A549 (cell line): ENCODE results near the gene FANCC. TPM values are rescaled to one million over a fixed set of nuclear protein-coding genes. Genes with fewer than 3 reads are reported as not detected.

Source experiments
- ATAC-seq, 2 experiments: fragments of 200-7000 bp in 1 of 2; fragments of >200 bp in 1 of 2; cut with Nextera tagmentation in 1 of 2; cut with Tn5 transposase in 1 of 2; 3 replicates each; pipeline versions ENCODE4 v1.8.0 to v1.9.1; 2018 to 2020; ENCODE audit warnings: mild to moderate bottlenecking in 1 of 2, moderate library complexity in 1 of 2
- CTCF ChIA-PET: fragments of 300-600 bp; sonication (Branson Sonifier 250); formaldehyde crosslinking; extraction: SDS; loops from one replicate; lab custom pipeline; 2021; ENCODE audit warnings: antibody characterized with exemption, inconsistent platforms; lab: Yijun Ruan, JAX
- POLR2A ChIA-PET: fragments of 350-600 bp; formaldehyde crosslinking; extraction: SDS; loops from one replicate; lab custom pipeline; 2021; ENCODE audit warnings: antibody characterized with exemption, inconsistent platforms; lab: Yijun Ruan, JAX
- DNase-seq, 2 experiments: peaks; one replicate each; pipeline versions ENCODE4 v3.0.0 to v3.0.0-alpha.2; 2011 to 2016; ENCODE audit warnings: low read depth in 1 of 2, low spot score in 1 of 2
- FAIRE-seq: peaks from 2 replicates; lab custom pipeline; 2011; peaks lifted over from hg19 to GRCh38; lab: Jason Lieb, UNC
- H3K27ac ChIP-seq, 2 experiments: fragments of >200 bp; sonication (Bioruptor Twin); formaldehyde crosslinking; 3 replicates each; pipeline ENCODE4 v1.5.1; 2016 to 2017
- H3K4me1 ChIP-seq: fragments of >200 bp; sonication (Bioruptor Twin); formaldehyde crosslinking; 3 replicates; pipeline ENCODE4 v1.6.1; 2016
- H3K4me2 ChIP-seq: fragments of >200 bp; sonication (Bioruptor Twin); formaldehyde crosslinking; 3 replicates; pipeline ENCODE4 v1.6.1; 2016
- H3K4me3 ChIP-seq: fragments of >200 bp; sonication (Bioruptor Twin); formaldehyde crosslinking; 3 replicates; pipeline ENCODE4 v1.5.1; 2016
- H3K9me3 ChIP-seq: fragments of >200 bp; sonication (Bioruptor Twin); formaldehyde crosslinking; 3 replicates; pipeline ENCODE4 v1.6.1; 2016
- BHLHE40 ChIP-seq: IDR thresholded peaks from 2 replicates; pipeline ENCODE4 v1.6.1; 2012; ENCODE audit warnings: low read depth, low read length, inconsistent platforms
- CBX2 ChIP-seq: fragments of 200-600 bp; sonication (generic); IDR thresholded peaks from 2 replicates; pipeline ENCODE4 v1.6.1; 2016; ENCODE audit warnings: low read depth, mild to moderate bottlenecking, borderline replicate concordance
- CEBPB ChIP-seq, 2 experiments: fragments of >200 bp in 1 of 2; sonication (Bioruptor Twin) in 1 of 2; formaldehyde crosslinking in 1 of 2; IDR thresholded peaks; 2 replicates each; pipeline ENCODE4 v1.6.1; 2012 to 2016
- CHD2 ChIP-seq: fragments of 150-350 bp; IDR thresholded peaks from 2 replicates; pipeline ENCODE4 v1.6.1; 2014; ENCODE audit warnings: low read length; ENCODE audit not compliant: partially characterized antibody
- CHD4 ChIP-seq: fragments of 200-600 bp; sonication (generic); IDR thresholded peaks from 2 replicates; pipeline ENCODE4 v1.6.1; 2016; ENCODE audit warnings: antibody characterized with exemption, mild to moderate bottlenecking, borderline replicate concordance
- EP300 ChIP-seq, 2 experiments: fragments of >200 bp; sonication (Bioruptor Twin); formaldehyde crosslinking; IDR thresholded peaks; 2 replicates in 1 of 2; 3 replicates in 1 of 2; pipeline ENCODE4 v1.6.1; 2016 to 2017
- GATA3 ChIP-seq: IDR thresholded peaks from 2 replicates; pipeline ENCODE4 v1.6.1; 2012; ENCODE audit warnings: borderline replicate concordance
- HES2 ChIP-seq: fragments of >200 bp; sonication (Bioruptor Twin); formaldehyde crosslinking; IDR thresholded peaks from 2 replicates; pipeline ENCODE4 v1.6.1; 2016
- HOXB13 ChIP-seq: fragments of 250-450 bp; sonication (Bioruptor Pico); IDR thresholded peaks from 2 replicates; pipeline ENCODE4 v1.5.0; 2020; ENCODE audit warnings: low read depth, mild to moderate bottlenecking, moderate library complexity
- HOXB5 ChIP-seq: fragments of 250-450 bp; sonication (Bioruptor Pico); IDR thresholded peaks from 2 replicates; pipeline ENCODE4 v1.5.0; 2020; ENCODE audit warnings: mild to moderate bottlenecking, moderate library complexity
- KDM1A ChIP-seq: fragments of 200-600 bp; sonication (generic); IDR thresholded peaks from 2 replicates; pipeline ENCODE4 v1.6.1; 2016; ENCODE audit warnings: low read depth, mild to moderate bottlenecking
- MAZ ChIP-seq: fragments of 150-350 bp; IDR thresholded peaks from 2 replicates; pipeline ENCODE4 v1.6.1; 2014; ENCODE audit warnings: antibody characterized with exemption, low read depth, low read length, borderline replicate concordance
- NFE2L2 ChIP-seq: fragments of 150-350 bp; conservative IDR thresholded peaks from 2 replicates; pipeline ENCODE4 v1.6.1; 2014; ENCODE audit warnings: low read length
- NR3C1 ChIP-seq: fragments of >200 bp; sonication (Bioruptor Twin); formaldehyde crosslinking; IDR thresholded peaks from 3 replicates; pipeline ENCODE4 v1.6.1; 2017
- PBX3 ChIP-seq: IDR thresholded peaks from 2 replicates; pipeline ENCODE4 v1.6.1; 2012
- PHF8 ChIP-seq: fragments of 200-600 bp; sonication (generic); IDR thresholded peaks from 2 replicates; pipeline ENCODE4 v1.6.1; 2016; ENCODE audit warnings: low read depth, mild to moderate bottlenecking, antibody characterized with exemption, moderate library complexity, borderline replicate concordance
- RAD21 ChIP-seq, 2 experiments: fragments of >200 bp in 1 of 2; sonication (Bioruptor Twin) in 1 of 2; formaldehyde crosslinking in 1 of 2; IDR thresholded peaks in 1 of 2; conservative IDR thresholded peaks in 1 of 2; 2 replicates in 1 of 2; 3 replicates in 1 of 2; pipeline ENCODE4 v1.6.1; 2012 to 2018; ENCODE audit warnings: inconsistent platforms in 1 of 2
- RARB ChIP-seq: fragments of 250-450 bp; sonication (Bioruptor Pico); IDR thresholded peaks from 2 replicates; pipeline ENCODE4 v1.8.0; 2021; ENCODE audit warnings: mild to moderate bottlenecking, moderate library complexity
- RCOR1 ChIP-seq: fragments of 150-350 bp; IDR thresholded peaks from 2 replicates; pipeline ENCODE4 v1.6.1; 2014; ENCODE audit warnings: antibody characterized with exemption, low read length, low read depth
- RFX5 ChIP-seq: fragments of 450-650 bp; IDR thresholded peaks from 2 replicates; pipeline ENCODE4 v1.7.1; 2014; ENCODE audit warnings: antibody characterized with exemption, mild to moderate bottlenecking, moderate library complexity
- SMC3 ChIP-seq: fragments of >200 bp; sonication (Bioruptor Twin); formaldehyde crosslinking; IDR thresholded peaks from 3 replicates; pipeline ENCODE4 v1.6.1; 2018; ENCODE audit warnings: inconsistent platforms
- SREBF2 ChIP-seq: fragments of 450-650 bp; IDR thresholded peaks from 2 replicates; pipeline ENCODE4 v1.6.1; 2014; ENCODE audit warnings: mild to moderate bottlenecking, moderate library complexity
- ZNF302 ChIP-seq: fragments of 250-450 bp; sonication (Bioruptor Pico); IDR thresholded peaks from 2 replicates; pipeline ENCODE4 v1.9.0; 2021; ENCODE audit warnings: inconsistent platforms, mild to moderate bottlenecking, moderate library complexity
- ZSCAN20 ChIP-seq: fragments of 250-450 bp; sonication (Bioruptor Pico); IDR thresholded peaks from 2 replicates; pipeline ENCODE4 v1.8.0; 2022; ENCODE audit warnings: mild to moderate bottlenecking, moderate library complexity
- WGBS: methylation state at CpG from one replicate; pipeline ENCODE4 v1.1.6; 2017; ENCODE audit errors: missing lambda C conversion rate; 5-methylcytosine and 5-hydroxymethylcytosine counted together
- polyA plus RNA-seq, 4 experiments: library from polyadenylated mRNA; depleted of rRNA in 3 of 4; stranded (reverse); fragments of >200 nt; fragmentation: RNase III in 1 of 4; extraction: RNeasy Plus Mini Kit Qiagen cat#74134 plus additional on column Dnase treatment in 1 of 4; gene quantifications; 2 replicates in 3 of 4; 3 replicates in 1 of 4; pipeline ENCODE4 v1.2.3, GENCODE V29; 2011 to 2017
- TF ChIP-seq, protein P1 (sequence below): fragments of 150-350 bp; IDR thresholded peaks from 2 replicates; pipeline ENCODE4 v1.6.1; 2014; ENCODE audit warnings: low read depth, mild to moderate bottlenecking, low read length
- TF ChIP-seq, protein P2 (sequence below): IDR thresholded peaks from 2 replicates; pipeline ENCODE4 v1.6.1; 2012; ENCODE audit warnings: low read depth, borderline replicate concordance
- TF ChIP-seq, protein P3 (sequence below): fragments of 450-650 bp; IDR thresholded peaks from 2 replicates; pipeline ENCODE4 v1.6.1; 2014; ENCODE audit warnings: antibody characterized with exemption
- TF ChIP-seq, protein P4 (sequence below): fragments of >200 bp; sonication (Bioruptor Twin); formaldehyde crosslinking; IDR thresholded peaks from 3 replicates; pipeline ENCODE4 v1.6.1; 2016

Gene FANCC
- polyA plus RNA-seq, 2 of the 4 experiments (the other 2 are of a cell fraction): 13.5 to 24.9 TPM

- TF ChIP-seq ZNF302 (CRISPR knock-in tag): no peak
- TF ChIP-seq HOXB5 (CRISPR knock-in tag): 0 out of 2 replicates have a peak, but pooled peaks have one; percentile 10
- TF ChIP-seq PBX3: no peak
- no peak for TF ChIP-seq RARB
- no peak for TF ChIP-seq RFX5
- TF ChIP-seq, protein P1, sequence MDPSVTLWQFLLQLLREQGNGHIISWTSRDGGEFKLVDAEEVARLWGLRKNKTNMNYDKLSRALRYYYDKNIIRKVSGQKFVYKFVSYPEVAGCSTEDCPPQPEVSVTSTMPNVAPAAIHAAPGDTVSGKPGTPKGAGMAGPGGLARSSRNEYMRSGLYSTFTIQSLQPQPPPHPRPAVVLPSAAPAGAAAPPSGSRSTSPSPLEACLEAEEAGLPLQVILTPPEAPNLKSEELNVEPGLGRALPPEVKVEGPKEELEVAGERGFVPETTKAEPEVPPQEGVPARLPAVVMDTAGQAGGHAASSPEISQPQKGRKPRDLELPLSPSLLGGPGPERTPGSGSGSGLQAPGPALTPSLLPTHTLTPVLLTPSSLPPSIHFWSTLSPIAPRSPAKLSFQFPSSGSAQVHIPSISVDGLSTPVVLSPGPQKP: no peak
- peak; percentile 74; the same call in 1 of the 2 replicates for TF ChIP-seq PHF8
- no peak for TF ChIP-seq BHLHE40
- TF ChIP-seq, protein P2, sequence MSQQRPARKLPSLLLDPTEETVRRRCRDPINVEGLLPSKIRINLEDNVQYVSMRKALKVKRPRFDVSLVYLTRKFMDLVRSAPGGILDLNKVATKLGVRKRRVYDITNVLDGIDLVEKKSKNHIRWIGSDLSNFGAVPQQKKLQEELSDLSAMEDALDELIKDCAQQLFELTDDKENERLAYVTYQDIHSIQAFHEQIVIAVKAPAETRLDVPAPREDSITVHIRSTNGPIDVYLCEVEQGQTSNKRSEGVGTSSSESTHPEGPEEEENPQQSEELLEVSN: peak; percentile 94
- TF ChIP-seq CEBPB (IDR thresholded peaks at IDR 0.05): peak in 1 of 2 experiments; percentile 5; a peak in 1 of 4 replicates
- TF ChIP-seq RCOR1: no peak
- no peak for TF ChIP-seq HOXB13 (CRISPR knock-in tag)
- TF ChIP-seq NR3C1: no peak
- TF ChIP-seq HES2: no peak
- TF ChIP-seq CHD2: peak; percentile 85
- no peak for TF ChIP-seq CBX2
- TF ChIP-seq KDM1A: no peak
- TF ChIP-seq, protein P3, sequence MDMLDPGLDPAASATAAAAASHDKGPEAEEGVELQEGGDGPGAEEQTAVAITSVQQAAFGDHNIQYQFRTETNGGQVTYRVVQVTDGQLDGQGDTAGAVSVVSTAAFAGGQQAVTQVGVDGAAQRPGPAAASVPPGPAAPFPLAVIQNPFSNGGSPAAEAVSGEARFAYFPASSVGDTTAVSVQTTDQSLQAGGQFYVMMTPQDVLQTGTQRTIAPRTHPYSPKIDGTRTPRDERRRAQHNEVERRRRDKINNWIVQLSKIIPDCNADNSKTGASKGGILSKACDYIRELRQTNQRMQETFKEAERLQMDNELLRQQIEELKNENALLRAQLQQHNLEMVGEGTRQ: no peak
- TF ChIP-seq MAZ: 0 out of 2 replicates have a peak, but pooled peaks have one; percentile 14
- no peak for TF ChIP-seq NFE2L2
- peak; percentile 56; the same call in 1 of the 2 replicates for TF ChIP-seq GATA3
- no peak for TF ChIP-seq CHD4
- no peak for TF ChIP-seq EP300 (IDR thresholded peaks at IDR 0.05)
These were observed at the start of gene FANCC (continued) for GRCh38 chr9:95317119-95317892.

DNA sequence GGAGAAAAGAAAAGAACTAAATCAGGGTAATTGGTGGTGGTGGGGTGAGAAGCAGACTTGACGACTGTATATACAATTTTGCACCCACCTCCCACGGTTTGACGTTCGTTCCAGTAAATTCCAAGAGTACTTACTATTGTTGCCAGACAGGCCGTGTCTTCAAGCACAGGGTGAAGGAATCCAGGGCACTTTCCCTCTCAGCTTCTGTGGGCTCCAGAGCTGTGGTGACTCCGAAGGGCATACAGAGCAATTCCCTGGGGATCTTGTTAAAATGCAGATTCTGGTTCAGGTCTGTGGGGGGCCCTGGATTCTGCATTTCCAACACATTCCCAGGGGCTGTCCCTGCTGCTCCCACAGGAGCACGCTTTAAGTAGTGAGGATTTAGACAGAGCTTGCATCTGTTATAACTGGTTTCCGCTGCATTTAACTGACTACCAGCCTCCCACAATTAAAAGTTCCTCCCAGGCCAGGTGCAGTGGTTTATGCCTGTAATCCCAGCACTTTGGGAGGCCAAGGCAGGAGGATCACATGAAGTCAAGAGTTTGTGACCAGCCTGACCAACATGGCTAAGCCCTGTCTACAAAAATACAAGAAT is 49.3 kb upstream of the FANCC start:
- CTCF ChIA-PET: no interaction called here

More for the DNA sequence above, 49.3 kb upstream of the FANCC start:
- DNase-seq (no peak), ATAC-seq (no peak), FAIRE-seq (no peak)
- H3K4me3 ChIP-seq: no peak overlapping the region
- H3K27ac ChIP-seq: no peak overlapping the region
- WGBS: 85% methylated on average over 8 of the region's 8 CpGs
- H3K4me1 ChIP-seq: no peaks in the 10 kb centered on the region
- no peak overlapping the region for H3K4me2 ChIP-seq
- H3K9me3 ChIP-seq: no peaks in the 10 kb centered on the region
- no peak for TF ChIP-seq RFX5
- no peak for TF ChIP-seq SMC3
- TF ChIP-seq, protein P3: no peak
- no peak for TF ChIP-seq RAD21 (conservative IDR thresholded peaks at IDR 0.05 in 1 of 2, IDR thresholded peaks at IDR 0.05 in 1 of 2)
- no peak for TF ChIP-seq SREBF2
- TF ChIP-seq, protein P4, sequence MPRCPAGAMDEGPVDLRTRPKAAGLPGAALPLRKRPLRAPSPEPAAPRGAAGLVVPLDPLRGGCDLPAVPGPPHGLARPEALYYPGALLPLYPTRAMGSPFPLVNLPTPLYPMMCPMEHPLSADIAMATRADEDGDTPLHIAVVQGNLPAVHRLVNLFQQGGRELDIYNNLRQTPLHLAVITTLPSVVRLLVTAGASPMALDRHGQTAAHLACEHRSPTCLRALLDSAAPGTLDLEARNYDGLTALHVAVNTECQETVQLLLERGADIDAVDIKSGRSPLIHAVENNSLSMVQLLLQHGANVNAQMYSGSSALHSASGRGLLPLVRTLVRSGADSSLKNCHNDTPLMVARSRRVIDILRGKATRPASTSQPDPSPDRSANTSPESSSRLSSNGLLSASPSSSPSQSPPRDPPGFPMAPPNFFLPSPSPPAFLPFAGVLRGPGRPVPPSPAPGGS: no peak
- TF ChIP-seq ZSCAN20 (CRISPR knock-in tag): no peak
- POLR2A ChIA-PET: no interaction called here
